ENCODE results near the gene OBSCN.
A peak's percentile ranks its signal among the peaks of the same experiment; 100 is the strongest.

Gene OBSCN

GRCh38 chr1:228368801-228369607 is 161.2 kb downstream of the OBSCN start:
- DNase-seq (ENCODE audit: low spot score), result peak; percentile 3

DNA sequence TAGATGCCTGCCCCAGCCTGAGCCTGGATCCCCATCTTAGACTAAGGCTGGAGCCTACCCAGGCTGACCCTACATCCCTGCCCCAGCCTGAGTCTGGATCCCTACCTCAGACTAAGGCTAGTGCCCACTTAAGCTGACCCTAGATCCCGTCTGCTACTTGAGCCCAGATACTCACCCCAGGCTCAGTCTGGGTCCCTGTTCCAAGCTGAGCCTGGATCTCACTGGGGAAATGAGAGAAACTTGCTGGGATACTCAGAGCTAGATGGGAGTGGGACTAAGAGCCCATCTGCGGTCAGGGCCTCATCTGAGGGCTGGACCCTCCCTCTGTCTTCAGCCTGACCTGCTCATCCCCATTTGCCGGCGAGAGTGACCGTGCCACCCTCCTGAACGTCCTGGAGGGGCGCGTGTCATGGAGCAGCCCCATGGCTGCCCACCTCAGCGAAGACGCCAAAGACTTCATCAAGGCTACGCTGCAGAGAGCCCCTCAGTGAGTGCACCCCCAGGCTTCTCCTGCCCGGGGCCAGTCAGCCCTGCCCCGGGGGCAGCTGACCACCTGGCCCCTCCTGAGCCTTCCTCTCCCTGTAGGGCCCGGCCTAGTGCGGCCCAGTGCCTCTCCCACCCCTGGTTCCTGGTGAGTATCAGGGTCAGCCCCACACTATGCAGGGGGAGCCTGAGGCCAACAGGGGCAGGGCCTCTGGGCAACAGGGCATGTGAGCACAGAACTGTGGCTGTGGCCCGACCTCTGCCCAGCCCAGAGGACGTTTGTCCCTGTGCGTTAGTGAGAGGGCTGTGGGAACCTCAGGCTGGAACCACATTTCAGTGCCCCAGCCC is 162.0 kb downstream of the OBSCN start:
- DNase-seq (ENCODE audit: low spot score), result no peak

DNA sequence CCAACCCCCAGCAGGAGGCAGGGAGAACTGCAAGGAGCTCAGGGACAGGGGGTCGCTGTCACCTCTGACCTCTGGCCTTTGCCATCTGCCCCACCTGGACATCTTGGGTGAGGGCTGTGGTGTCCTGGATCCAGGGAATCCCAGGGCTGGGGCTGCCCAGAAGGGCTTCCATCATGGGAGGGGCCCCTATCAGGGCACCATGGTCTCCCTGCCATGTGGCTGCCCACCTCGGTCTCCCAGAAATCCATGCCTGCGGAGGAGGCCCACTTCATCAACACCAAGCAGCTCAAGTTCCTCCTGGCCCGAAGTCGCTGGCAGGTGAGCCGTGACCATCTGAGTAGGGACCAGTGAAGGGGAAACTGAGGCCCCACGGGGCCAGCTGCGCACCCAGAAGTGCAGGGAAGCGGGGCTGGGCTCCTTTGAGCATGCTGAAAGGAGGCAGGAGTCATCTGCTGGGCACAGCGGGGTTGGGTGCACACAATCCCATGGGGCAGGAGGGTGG is 162.6 kb downstream of the OBSCN start:
- no peak for DNase-seq (ENCODE audit: low spot score)

DNA sequence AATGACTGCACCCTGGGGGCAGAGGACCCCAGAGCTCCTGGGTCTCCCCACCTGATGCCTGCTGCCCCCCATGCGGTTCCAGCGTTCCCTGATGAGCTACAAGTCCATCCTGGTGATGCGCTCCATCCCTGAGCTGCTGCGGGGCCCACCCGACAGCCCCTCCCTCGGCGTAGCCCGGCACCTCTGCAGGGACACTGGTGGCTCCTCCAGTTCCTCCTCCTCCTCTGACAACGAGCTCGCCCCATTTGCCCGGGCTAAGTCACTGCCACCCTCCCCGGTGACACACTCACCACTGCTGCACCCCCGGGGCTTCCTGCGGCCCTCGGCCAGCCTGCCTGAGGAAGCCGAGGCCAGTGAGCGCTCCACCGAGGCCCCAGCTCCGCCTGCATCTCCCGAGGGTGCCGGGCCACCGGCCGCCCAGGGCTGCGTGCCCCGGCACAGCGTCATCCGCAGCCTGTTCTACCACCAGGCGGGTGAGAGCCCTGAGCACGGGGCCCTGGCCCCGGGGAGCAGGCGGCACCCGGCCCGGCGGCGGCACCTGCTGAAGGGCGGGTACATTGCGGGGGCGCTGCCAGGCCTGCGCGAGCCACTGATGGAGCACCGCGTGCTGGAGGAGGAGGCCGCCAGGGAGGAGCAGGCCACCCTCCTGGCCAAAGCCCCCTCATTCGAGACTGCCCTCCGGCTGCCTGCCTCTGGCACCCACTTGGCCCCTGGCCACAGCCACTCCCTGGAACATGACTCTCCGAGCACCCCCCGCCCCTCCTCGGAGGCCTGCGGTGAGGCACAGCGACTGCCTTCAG is 163.3 kb downstream of the OBSCN start:
- DNase-seq (ENCODE audit: low spot score), result no peak

DNA sequence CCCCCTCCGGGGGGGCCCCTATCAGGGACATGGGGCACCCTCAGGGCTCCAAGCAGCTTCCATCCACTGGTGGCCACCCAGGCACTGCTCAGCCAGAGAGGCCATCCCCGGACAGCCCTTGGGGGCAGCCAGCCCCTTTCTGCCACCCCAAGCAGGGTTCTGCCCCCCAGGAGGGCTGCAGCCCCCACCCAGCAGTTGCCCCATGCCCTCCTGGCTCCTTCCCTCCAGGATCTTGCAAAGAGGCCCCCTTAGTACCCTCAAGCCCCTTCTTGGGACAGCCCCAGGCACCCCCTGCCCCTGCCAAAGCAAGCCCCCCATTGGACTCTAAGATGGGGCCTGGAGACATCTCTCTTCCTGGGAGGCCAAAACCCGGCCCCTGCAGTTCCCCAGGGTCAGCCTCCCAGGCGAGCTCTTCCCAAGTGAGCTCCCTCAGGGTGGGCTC is 163.9 kb downstream of the OBSCN start:
- no peak for DNase-seq (ENCODE audit: low spot score)

GRCh38 chr1:228372183-228373003 is 164.5 kb downstream of the OBSCN start:
- DNase-seq (ENCODE audit: low spot score), result no peak

- no peak for DNase-seq (ENCODE audit: low spot score)
Observed at GRCh38 chr1:228373004-228373680, 165.3 kb downstream of the OBSCN start.

GRCh38 chr1:228373681-228374571 is 166.1 kb downstream of the OBSCN start:
- DNase-seq (ENCODE audit: low spot score), result no peak

DNA sequence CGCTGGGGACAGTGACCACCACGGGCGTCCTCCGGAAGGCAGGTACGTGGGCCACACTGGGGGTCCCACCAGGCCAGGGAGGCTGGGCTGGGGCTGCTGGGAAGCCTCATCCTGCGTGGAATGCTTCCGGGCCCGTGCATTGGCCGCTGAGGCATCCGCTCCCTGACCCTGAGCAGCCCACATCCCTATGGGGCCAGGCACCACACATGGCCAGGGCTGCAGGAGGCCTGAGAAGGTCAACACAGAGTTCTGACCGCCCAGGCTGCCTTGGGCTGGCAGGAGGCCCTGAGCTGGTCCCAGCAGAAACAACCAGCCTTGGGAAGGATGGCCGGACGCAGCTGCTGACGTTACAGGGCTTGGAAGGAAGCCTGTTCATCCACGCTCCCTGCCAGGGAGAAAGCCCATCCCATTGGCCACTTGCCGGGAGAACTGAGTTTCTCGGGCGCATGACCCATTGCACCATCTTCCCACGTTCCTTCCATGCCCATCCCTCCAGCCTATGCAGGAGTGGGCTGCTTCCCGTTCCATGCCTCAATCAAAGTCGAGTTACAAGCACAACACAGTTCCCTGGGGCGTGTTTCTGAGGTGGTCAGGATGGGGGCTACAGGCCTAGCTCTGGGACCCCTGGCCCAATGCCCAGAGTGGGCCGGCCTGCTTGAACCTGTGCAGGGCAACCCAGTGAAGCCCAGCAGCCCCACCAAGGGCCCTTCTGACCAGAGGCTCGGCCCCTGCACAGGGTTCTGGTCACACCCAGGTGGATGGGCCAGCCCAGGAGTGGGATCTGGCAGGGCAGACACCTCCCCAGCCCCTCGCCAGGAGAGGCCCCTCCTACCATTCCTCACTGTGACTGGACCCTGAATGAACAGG is 167.1 kb downstream of the OBSCN start:
- no peak for DNase-seq (ENCODE audit: low spot score)

- no peak for DNase-seq (ENCODE audit: low spot score)
Observed at GRCh38 chr1:228375578-228376261, 167.9 kb downstream of the OBSCN start.

DNA sequence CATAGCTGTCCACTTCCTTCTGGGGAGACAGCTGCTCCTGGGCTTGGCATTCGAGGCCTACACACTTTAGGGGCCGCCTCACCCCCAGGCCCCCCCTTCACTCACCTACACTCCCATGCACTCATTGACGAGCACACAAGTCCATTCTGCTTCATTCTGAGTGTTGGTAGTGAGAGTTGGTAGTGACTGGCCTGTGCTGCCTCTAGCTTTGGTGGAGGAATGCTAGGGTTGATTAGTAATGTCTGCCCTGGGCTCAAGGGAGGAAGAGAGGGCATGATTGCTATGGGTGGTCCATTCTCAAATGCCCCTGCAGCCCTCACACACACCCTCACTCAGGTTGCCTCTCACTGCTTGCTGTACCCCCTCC is 168.4 kb downstream of the OBSCN start:
- no peak for DNase-seq (ENCODE audit: low spot score)

- DNase-seq (ENCODE audit: low spot score), result no peak
Observed at GRCh38 chr1:228376651-228377631, 169.1 kb downstream of the OBSCN start.

DNA sequence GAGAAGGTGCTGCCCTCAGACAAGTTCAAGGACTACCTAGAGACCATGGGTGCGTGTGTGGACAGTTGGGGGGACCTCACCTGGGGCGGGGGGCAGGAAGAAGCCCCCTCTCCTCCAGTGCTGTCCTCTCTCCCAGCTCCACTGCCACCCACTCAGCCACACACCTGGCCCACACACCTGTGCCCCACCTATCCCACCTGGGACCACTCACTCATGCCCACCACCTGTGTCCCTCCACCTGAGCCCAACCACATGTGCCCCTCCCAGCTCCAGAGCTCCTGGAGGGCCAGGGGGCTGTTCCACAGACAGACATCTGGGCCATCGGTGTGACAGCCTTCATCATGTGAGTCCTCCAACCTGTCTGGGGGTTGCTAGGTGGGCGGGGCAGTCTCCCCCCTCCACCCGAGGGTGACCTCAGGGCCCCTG is 169.8 kb downstream of the OBSCN start:
- DNase-seq (ENCODE audit: low spot score), result no peak

DNA sequence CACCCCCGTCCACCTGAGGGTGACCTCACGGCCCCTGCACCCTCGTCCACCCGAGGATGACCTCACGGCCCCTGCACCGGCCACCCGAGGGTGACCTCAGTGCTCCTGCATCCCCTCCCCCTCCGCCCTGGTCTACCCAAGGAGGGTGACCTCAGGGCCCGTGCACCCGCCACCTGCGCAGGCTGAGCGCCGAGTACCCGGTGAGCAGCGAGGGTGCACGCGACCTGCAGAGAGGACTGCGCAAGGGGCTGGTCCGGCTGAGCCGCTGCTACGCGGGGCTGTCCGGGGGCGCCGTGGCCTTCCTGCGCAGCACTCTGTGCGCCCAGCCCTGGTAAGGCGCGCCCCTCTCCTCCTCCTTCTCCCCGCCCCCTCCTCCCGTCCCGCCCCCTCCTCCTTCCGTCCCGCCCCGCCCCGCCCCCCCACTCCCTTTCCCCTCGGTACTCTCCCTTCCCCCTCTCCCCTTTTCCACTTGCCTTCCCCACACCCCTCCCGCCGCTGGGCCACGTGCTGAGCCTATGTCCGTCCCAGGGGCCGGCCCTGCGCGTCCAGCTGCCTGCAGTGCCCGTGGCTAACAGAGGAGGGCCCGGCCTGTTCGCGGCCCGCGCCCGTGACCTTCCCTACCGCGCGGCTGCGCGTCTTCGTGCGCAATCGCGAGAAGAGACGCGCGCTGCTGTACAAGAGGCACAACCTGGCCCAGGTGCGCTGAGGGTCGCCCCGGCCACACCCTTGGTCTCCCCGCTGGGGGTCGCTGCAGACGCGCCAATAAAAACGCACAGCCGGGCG is 170.4 kb downstream of the OBSCN start:
- DNase-seq (ENCODE audit: low spot score), result peak; percentile 96

- peak; percentile 43 for DNase-seq (ENCODE audit: low spot score)
Observed at GRCh38 chr1:228378873-228379460, 171.1 kb downstream of the OBSCN start.

DNA sequence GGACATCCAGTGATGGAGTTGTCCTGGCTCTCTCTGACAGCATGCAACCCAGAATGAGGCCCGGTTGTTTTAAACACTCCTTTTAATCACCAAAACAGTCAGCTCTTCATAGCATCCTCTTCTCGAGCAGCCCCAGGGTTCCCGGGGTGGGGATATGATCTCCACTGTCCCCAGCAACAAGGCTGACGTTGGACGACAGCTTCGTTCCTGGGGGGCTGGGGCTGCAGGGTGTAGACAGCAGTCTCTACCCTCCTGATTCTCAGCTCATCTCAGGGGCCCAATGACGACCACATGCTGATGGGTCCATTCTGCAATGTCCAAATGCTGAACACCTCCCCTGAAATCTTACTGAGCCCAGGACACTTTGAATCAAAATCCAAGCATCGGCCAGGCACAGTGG is 171.8 kb downstream of the OBSCN start:
- DNase-seq (ENCODE audit: low spot score), result no peak

Data from iPS-NIHi11 (cell line).